Measurements from ENCODE around the gene REX1BD.

The REX1BD gene

DNA sequence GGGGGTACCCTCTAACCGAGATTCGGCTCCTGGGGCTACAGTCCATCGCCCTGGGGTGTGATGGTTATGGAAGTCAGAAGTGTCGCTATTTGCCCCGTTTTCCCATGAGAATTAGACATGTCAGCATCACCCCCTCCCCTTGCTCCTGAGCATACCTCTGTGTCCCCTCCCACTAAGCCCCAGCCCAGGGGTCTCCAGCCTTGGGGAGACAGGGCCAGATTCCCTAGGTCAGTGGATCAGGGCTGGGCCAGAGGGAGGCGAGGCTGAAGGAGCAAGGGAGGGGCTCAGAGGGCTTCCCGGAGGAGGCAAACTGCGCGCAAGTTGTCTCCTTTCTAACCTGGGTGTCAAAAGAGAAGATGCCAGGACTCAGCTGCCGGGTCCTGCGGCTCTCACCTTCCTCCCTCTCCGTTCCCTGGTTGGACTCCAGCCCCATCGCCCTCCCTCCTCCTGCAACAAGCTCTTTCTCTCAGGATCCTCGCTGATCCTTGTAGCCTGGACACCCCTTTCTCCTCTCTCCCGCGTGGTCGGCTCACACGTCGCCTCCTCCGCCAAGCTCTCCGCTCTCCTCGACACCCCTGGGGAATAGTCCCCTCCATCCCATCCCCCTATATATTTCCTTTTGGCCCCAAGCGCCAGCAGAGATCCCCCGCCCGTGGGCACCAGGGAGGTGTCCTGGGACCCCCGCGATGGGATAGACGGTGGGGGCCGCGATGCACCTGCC, 23.6 kb downstream of the REX1BD start:
- in situ Hi-C loops (cut with MboI; ENCODE audit: low sequenced_read_pairs) = no loop called here

DNA sequence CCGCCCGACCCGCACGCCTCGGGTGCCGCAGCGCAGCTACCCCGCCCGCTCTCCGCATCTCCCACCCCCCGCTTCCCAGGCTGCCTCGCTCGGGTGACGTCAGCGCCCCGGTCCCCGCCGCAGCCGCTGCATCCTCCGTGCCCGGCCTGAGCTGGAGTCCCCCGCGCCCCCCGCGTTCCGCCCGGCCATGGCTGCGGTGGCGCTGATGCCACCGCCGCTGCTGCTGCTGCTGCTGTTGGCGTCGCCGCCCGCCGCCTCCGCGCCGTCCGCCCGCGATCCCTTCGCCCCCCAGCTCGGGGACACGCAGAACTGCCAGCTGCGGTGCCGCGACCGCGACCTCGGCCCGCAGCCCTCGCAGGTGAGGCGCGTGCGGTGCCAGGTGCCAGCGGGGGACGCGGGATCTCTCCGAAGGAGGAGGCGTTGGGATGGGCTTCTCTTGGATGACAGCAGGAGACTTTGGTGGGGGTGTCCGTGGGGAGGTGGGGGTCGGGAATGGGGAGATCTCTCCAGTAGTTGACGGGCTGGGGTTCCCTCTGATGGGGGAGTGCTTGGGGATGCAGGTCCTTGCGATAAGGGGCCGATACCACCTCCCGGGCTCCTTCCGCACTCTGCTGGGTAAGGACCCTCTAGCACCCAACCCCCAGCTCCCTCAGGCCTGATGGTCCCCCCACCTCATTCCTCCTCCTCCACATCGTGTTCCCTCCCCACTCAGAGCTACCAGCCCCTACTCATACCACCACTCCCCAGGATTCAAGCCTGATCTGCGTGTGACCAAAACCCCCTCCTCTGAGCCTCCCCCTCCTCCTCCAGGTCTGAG, 24.4 kb downstream of the REX1BD start, which contains the start of gene TMEM59L:
Gene TMEM59L, plus strand, starts transcription at position 99 of the 817 bp plus-strand sequence. Its CDS starts 89 bp downstream, at position 188.
- in situ Hi-C loops (cut with MboI; ENCODE audit: low sequenced_read_pairs) = no loop called here

DNA sequence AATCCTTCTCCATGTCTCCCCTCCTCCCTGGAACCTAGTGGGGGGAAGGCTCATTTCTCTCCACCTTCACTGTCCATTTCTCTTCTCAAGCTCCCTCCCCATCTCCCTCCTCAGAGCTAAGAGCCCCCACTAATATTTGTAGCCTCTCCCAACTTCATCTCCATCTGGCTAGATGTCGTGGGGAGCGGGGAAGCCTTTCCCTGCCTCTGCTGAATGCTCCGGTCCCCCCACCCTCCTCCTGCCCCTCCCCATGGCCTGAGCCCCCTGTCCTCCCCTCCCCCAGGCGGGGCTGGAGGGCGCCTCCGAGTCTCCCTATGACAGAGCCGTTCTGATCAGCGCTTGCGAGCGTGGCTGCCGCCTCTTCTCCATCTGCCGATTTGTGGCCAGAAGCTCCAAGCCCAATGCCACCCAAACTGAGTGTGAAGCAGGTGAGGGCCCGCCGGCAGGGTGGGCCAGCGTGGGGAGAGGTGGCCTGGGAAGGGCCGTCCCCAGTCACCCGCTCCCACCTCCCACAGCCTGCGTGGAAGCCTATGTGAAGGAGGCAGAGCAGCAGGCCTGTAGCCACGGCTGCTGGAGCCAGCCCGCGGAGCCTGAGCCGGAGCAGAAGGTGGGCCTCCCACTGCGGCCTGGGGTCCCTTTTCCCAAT, 25.1 kb downstream of the REX1BD start:
- in situ Hi-C loops (cut with MboI; ENCODE audit: low sequenced_read_pairs) = no loop called here

DNA sequence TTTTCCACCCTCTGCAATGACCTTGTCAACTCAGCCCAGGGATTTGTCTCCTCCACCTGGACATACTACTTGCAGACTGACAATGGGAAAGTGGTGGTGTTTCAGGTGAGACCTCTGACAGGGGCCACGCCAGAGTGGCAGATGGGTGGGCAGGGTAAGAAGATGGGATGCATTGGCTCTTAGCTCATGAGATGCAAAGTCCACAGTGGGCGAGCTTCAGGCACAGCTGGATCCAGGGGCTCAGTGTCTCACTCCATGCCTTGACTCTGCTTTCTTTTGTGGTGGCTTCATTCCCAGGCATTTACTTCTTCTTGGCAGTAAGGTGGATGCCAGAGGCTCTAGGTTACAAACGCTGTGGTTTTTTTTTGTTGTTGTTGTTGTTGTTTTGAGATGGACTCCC, 27.4 kb downstream of the REX1BD start:
- in situ Hi-C loops (cut with MboI; ENCODE audit: low sequenced_read_pairs) = no loop called here

DNA sequence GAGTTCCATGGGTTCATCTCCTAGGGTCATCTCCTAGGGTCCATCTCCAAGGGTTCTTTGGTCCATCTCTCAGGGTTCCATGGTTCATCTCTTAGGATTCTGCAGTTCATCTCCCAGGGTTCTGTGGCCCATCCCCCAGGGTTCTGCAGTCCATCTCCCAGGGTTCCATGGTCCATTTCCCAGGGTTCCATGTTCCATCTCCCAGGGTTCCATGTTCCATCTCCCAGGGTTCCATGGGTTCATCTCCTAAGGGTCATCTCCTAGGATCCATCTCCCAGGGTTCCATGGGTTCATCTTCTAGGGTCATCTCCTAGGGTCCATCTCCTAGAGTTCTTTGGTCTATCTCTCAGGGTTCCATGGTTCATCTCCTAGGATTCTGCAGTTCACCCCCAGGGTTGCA, 29.0 kb downstream of the REX1BD start:
- in situ Hi-C loops (cut with MboI; ENCODE audit: low sequenced_read_pairs) = no loop called here

DNA sequence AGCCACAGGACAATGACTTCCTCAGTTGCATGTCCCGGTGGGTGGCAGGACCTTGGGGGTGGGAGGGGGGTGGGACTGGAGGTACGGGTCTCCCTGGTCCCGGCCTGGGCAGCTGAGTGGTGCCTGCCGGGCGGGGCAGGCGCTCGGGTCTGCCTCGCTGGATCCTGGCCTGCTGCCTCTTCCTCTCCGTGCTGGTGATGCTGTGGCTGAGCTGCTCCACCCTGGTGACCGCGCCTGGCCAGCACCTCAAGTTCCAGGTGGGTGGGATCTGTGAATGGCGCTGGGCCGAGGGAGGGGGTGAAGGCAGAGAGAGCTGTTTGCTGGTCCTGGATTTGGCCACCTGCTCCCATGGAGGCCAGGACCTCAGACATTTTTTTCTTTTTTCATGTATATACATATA, 29.6 kb downstream of the REX1BD start:
- in situ Hi-C loops (cut with MboI; ENCODE audit: low sequenced_read_pairs) = no loop called here

DNA sequence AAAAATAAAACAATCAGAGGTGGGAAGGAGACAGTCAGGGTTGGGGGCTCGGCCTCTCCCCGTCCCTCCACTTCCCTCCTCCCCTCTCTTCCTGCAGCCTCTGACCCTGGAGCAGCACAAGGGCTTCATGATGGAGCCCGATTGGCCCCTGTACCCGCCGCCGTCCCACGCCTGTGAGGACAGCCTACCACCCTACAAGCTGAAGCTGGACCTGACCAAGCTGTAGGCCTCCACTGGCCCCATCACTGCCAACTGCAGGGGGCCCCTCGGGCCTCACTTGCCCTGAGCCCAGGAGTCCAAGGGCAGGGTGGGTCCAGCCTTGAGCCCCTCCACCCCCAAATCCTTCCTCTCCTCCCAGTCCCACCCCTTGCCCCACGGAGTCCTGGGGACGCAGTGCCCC, 31.7 kb downstream of the REX1BD start:
- in situ Hi-C loops (cut with MboI; ENCODE audit: low sequenced_read_pairs) = no loop called here

DNA sequence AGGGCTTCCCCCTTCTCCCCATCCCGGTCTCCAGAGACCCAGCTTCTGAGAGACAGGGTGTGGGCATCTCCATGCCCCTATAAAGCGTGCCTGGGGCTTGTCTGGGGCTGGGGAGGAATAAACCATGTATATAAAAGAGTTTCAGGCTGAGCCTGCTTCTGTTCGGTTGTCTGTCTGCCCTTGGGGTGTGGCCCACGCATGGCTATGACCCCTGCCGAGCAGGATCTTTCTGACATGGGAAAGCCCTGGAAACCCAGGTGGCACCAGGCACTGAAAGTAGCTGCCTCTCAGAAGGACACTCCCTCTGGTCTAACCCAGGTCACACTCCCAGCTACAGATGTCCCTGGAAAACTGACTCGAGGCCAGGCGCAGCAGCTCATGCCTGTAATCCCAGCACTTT, 32.3 kb downstream of the REX1BD start:
- in situ Hi-C loops (cut with MboI; ENCODE audit: low sequenced_read_pairs) = no loop called here

DNA sequence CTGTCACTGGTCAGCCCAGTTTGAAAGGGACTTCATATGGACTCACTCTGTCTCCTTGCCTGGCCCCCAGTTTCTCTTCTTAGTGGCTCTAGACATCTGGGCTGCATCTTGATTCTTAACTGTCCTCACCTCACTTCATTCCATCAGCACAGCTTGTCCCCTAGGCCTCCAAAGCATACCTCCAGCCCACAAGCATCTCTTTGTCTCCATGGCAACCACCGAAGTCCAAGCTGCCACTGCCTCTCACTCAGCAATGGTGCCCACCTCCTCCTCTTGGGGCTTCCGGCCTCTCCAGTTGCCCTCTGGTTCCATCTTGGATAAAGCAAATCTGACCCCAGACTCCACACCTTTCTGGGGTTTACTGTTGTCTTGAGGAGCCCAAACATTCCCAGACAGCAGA, 38.3 kb downstream of the REX1BD start:
- in situ Hi-C loops (cut with MboI; ENCODE audit: low sequenced_read_pairs) = no loop called here

DNA sequence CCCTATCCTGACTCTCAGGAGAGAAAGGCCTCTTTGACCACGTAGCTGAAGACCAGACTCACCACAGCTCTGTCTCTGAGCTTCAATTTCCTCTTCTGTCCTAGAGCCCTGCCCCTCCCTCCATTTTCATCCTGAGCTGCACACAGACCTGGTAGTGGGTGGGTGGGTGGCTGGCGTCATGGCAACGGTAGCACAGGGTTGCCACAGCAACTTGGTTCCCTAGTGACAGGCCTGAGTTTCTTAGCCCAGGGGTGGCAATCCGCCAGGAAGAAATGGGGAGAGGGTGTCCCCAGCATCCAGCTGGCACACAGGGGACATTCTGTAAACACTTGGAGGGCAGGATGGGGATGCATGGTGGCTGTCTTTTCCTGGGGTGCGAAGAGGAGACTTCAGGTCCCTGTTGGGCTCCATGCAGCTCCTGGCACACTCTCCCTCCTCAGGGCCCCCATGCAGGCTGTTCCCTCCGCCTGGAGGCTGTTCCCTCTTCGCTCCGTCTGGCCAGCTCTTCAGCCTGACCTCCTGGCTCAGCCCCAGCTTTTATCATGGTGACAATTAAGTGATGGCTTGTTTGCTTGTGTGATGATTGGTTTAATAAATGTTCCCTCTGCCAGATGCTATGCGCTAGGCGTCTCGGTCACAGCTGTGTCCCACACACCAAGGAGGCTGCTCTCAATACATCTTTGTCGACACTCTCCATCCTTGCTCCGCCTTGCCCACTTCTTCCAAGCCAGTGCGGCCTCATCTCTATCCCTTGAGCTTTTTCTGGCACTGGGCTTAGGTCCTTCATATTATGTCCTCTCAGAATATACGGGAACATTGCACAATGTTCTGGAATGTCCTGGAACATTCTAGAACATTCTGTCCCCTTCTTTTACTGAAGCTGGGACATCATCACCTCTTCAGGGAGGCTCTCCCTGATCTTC, 40.8 kb downstream of the REX1BD start:
- in situ Hi-C loops (cut with MboI; ENCODE audit: low sequenced_read_pairs) = no loop called here

DNA sequence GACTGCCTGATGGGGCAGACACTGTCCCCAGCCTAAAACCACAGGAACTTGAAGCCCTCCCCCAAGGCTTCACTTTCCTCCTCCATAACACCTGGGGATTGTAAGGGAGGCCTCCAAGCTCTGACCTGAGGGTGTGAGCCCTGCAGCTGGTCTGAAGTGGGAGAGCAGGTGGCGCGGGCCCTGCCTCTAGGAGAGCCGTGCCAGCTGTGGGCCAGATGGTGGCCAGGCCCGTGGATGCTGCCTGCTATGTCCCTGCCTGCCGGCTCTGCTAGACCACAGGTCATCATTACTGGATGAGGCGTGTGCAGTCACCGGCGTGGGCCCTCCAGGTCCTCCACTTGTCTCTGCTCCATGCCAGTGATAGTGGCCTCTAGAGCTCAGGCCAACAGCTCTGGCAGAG, 44.7 kb downstream of the REX1BD start:
- in situ Hi-C loops (cut with MboI; ENCODE audit: low sequenced_read_pairs) = no loop called here

DNA sequence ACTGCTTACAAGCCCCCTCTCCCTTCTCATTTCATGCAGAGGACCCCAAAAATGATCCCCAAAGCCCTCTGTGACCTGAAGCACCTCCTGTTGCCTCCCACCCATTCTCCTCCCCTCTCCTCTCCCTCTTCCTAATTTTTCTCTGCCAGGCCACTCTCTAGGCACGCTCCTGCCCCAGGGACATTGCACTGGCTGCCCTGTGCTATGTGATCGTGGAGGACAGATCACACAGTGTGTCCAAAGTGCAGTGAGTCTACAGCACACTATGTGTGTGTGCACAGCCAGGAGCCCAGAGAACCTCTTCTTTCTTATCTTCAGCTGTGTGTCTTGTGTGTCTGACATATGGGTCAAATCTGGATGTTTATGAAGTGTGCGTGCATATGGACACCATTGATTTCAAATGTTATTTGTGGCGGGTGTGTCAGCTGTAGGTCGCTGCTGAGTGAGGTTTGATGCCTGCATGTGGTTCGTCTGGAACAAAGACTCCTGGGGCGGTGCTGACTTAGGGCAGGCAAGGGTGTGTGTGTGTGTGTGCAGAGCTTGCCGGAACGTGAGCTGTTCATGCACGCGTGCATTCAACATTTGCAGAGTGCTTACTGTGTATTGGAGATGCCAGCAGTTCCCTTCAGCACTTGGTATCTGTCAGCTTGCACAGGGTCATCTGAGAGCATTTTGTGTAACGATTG, 46.2 kb downstream of the REX1BD start:
- in situ Hi-C loops (cut with MboI; ENCODE audit: low sequenced_read_pairs) = no loop called here

DNA sequence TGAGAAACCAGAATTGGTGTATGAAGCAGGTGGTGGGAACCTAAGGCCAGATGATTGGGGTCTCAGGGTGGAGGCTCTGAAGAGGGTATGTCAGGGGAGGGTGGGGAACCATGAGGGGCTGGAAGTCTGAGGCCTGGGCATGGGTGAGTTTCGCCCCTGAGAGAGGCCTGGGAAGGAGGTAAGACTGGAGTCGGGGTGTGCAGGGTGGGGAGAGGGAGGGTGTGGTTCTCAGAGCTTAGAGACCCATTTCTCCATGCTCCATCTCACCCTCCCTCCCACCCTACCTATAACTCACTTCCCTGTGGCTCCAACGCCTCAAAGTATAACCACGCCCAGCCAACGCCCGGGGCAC, 47.2 kb downstream of the REX1BD start:
- in situ Hi-C loops (cut with MboI; ENCODE audit: low sequenced_read_pairs) = no loop called here

DNA sequence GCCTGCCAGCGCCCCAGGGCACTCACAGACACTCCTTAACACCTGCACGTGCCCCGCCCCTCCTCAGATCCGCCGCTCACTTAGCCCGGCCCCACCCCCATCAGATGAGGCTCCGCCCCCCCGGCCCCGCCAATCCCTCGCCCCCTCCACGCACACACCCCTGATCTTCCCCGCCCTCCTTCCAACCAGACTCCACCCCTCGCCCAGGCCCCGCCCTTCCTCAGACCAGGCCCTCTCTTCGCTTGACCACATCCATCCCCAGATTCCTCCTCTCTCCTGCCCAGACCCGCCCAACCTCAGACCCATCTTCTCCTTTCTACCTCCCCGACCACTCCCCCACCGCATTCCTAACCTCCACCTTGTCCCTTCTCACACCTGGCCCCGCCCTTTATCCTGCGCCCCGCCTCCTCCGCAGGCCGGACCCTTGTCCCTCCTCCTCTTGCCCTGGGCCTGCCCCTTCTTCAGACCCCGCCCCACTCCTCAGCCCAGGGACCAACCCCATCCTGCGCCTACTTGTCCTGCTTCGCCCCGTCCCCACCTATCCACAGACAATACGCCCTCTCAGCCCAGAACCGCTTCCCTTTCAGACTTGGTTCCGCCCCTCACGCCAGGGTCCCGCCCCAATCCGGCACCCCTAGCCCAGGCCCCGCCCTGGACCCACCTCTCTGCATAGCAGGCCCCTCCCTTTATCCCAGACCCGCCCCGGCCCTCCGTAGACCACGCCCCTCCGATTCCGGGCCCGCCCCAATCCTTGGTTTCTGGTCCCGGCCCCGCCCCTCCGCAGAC, 47.8 kb downstream of the REX1BD start:
- in situ Hi-C loops (cut with MboI; ENCODE audit: low sequenced_read_pairs) = no loop called here

DNA sequence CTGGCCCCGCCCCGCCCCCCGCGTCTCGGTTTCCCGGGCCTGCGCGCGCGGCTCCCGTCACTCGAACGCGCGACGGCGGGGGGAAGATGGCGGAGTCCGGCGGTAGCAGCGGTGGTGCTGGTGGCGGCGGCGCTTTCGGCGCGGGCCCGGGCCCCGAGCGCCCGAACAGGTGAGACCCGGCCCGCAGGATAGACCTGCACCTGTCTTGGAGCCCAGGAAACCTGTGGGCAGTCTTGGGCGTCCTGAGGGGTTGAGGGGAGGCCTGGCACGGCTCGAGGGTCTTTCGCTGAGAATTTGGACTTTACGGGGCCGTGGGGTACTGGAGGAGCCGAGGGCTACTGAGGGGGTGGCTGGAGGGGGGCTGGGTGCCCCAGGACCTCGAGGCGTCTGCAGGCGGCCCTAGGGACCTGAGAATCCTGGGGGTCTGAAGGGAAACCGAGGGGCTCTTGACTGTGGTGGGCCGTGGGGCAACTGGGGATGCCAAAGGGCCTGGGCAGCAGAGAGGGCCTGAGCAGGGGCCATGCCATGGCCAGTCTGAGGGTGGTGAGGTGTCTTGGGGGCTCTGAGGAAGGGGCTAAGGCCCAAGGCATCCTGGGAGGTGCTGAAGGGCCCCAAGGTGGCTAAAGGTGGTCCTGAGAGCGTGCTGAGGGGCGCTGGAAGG, 48.5 kb downstream of the REX1BD start, which contains the start of gene KLHL26:
Gene KLHL26, plus strand, starts transcription at position 60 of the 661 bp plus-strand sequence. Its CDS starts 27 bp downstream, at position 87.
- in situ Hi-C loops (cut with MboI; ENCODE audit: low sequenced_read_pairs) = no loop called here

DNA sequence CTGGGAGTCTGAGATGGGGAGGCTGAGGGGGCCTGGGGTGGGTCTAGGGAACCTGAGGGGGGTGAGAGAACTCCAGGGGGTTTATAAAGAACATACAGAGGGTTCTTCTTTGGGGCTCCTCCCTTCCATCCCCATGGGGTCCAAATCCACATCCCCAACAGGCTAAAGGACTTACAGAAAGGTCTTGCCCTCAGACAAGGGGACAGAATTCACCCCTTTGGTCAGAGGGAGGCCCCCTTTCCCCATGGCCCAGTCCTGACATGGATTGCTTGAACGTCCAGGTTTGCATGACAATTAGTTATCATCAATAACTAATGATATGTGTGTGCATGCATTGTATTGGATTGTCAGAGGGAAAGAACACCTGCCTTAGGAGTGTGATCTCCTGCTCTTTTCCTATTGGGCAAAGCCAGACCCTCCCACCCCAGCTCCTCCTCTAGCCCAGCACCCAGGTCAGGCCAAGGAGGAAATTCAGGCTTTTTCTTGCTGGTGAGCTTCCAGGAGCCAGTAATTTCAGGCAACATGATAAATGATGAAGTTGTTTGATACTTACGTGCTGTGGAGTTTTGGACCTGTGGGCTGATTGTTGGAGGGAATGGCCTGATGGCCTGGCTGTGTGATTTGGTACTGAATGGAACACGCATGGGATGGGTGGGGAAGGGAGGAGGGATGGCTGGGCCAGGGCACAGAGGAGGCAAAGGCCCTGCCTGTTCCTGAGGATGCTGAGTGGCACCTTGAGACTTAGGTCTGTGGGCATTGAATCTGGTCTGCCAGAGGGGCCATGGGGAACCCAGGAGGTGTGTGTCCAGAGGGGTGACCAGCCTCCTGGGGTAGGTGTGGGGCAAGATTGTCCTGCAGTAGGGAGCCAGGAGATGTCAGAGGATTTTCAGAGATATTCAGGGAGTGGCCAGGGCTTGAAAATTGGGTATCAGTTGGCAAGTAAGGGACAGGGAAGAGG, 49.4 kb downstream of the REX1BD start:
- in situ Hi-C loops (cut with MboI; ENCODE audit: low sequenced_read_pairs) = no loop called here

DNA sequence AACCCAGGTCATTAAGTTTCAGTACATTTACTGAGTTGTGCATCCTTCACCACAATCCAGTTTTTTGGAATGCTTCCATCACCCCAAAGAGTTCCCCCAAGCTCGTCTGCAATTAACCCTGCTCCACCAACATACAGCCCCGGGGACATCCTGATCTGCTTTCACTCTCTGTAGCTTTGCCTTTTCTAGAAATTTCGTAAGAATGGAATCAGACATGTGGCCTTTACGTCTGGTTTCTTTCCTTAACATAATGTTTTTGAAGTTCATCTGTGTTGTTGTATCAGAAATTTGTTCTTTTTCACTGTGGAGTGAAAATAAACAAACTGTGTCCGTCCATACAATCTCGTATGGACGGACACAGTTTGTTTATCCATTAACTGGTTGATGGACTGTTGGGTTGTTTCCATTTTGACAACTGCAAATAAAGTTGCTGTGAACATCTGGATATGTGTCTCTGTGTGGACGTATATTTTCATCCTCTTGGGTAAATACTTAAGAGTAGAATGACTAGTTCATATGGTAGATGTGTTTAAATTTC, 51.2 kb downstream of the REX1BD start:
- in situ Hi-C loops (cut with MboI; ENCODE audit: low sequenced_read_pairs) = no loop called here
